Mesodermal cell (in vitro differentiated cells): ENCODE results near the gene PPP2R5A.
"Not testable (repeated sequence)": the region's sequence is repeated elsewhere in the genome, so short reads cannot be mapped to it uniquely, and the experiment has no call there.

Experiments
- H3K27ac ChIP-seq: 2 replicates; pipeline ENCODE4 v1.7.0; 2013; ENCODE audit warnings: mild to moderate bottlenecking, low read depth, low read length, moderate library complexity; ENCODE audit not compliant: severe bottlenecking
- H3K36me3 ChIP-seq: 2 replicates; pipeline ENCODE4 v1.7.1; 2013; ENCODE audit warnings: mild to moderate bottlenecking, low read length, moderate library complexity; ENCODE audit not compliant: control insufficient read depth, insufficient read depth
- H3K4me1 ChIP-seq: one replicate; pipeline ENCODE4 v1.7.1; 2013; ENCODE audit warnings: mild to moderate bottlenecking, low read length; ENCODE audit not compliant: insufficient read depth, control insufficient read depth, poor library complexity, severe bottlenecking
- H3K4me3 ChIP-seq: 2 replicates; pipeline ENCODE4 v1.7.0; 2013; ENCODE audit warnings: low read length, control low read depth, mild to moderate bottlenecking; ENCODE audit not compliant: insufficient read depth, poor library complexity, severe bottlenecking; ENCODE audit errors: extremely low read depth
- H3K9me3 ChIP-seq: 2 replicates; pipeline ENCODE4 v1.7.1; 2013; ENCODE audit warnings: mild to moderate bottlenecking, low read length, moderate library complexity; ENCODE audit not compliant: control insufficient read depth
- WGBS, 2 experiments: methylation state at CpG; one replicate each; pipeline ENCODE4 v1.1.5; 2013; ENCODE audit warnings: missing lambda C conversion rate in 2 of 2; ENCODE audit not compliant: insufficient coverage in 2 of 2; 5-methylcytosine and 5-hydroxymethylcytosine counted together

The PPP2R5A gene

GRCh38 chr1:212297338-212297737 lies 12.1 kb downstream of the PPP2R5A start:
- Histone ChIP-seq H3K36me3 (no peaks in the 10 kb centered on the region), H3K9me3 (no peaks in the 10 kb centered on the region), H3K27ac (no peak overlapping the region), H3K4me1 (no peaks in the 10 kb centered on the region), H3K4me3 (no peak overlapping the region)
- 86 to 100% methylated on average over 4 to 5 of the region's 6 CpGs for WGBS, 2 experiments

GRCh38 chr1:212301580-212301979 lies 16.4 kb downstream of the PPP2R5A start:
- no peak overlapping the region for H3K27ac ChIP-seq
- no peaks in the 10 kb centered on the region for H3K36me3 ChIP-seq
- H3K9me3 ChIP-seq: no peaks in the 10 kb centered on the region
- H3K4me3 ChIP-seq: no peak overlapping the region
- 100% methylated on average over 1 of the region's 1 CpG; no CpG with 5 or more reads in 1 of the 2 experiments for WGBS, 2 experiments
- H3K4me1 ChIP-seq: no peaks in the 10 kb centered on the region

GRCh38 chr1:212302745-212303383 lies 17.7 kb downstream of the PPP2R5A start:
- no peak overlapping the region for H3K4me3 ChIP-seq
- no peak overlapping the region for H3K27ac ChIP-seq
- no peaks in the 10 kb centered on the region for H3K9me3 ChIP-seq
- 93% methylated on average over 3 of the region's 6 CpGs; no CpG with 5 or more reads in 1 of the 2 experiments for WGBS, 2 experiments
- H3K4me1 ChIP-seq: no peaks in the 10 kb centered on the region
- no peaks in the 10 kb centered on the region for H3K36me3 ChIP-seq

DNA sequence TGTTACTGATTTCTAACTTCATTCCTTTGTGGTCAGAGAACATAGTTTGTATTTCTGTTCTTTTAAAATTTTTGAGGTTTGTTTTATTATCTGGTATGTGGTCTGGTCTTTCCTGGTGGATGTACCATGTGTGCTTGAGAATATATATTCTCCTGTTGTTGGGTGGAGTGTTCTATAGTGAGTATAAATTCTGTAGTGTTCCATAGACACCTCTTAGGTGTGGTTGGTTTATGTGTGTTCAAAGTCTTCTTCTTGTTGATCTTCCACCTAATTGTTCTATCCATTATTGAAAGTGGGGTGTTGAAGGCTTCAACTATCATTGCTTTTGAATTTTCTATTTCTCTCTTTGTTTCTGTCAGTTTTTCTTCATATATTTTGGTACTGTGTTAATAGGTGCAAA lies 20.1 kb downstream of the PPP2R5A start:
- Histone ChIP-seq H3K4me1 (no peaks in the 10 kb centered on the region), H3K4me3 (no peak overlapping the region), H3K36me3 (no peaks in the 10 kb centered on the region), H3K27ac (no peak overlapping the region), H3K9me3 (no peaks in the 10 kb centered on the region)

GRCh38 chr1:212305984-212306452 lies 20.8 kb downstream of the PPP2R5A start:
- not testable (repeated sequence) for H3K36me3 ChIP-seq, H3K9me3 ChIP-seq, H3K4me1 ChIP-seq, H3K27ac ChIP-seq, H3K4me3 ChIP-seq
- 83% methylated on average over 1 to 2 of the region's 7 CpGs for WGBS, 2 experiments

DNA sequence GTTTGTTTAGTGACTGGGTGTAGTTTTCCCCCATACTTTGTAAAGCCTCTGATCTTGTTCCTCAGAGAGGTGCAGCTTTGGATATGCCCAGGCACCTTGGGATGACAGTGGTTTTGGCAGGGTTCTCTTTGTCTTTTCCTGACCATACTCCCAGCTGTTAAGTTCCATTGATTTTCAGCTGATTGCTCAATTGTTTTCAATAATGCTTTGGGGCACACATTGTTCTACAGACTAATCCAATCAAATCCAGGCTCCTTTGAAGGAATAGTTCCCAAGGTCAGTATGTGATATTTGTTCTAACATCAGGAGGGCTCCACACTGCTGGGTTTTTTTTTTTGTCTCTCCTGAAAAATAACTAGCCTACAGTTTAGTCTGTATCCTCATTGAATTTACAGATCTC lies 24.8 kb downstream of the PPP2R5A start:
- Histone ChIP-seq H3K4me3 (no peak overlapping the region), H3K36me3 (no peaks in the 10 kb centered on the region), H3K27ac (no peak overlapping the region), H3K4me1 (no peaks in the 10 kb centered on the region), H3K9me3 (no peaks in the 10 kb centered on the region)

- Histone ChIP-seq H3K4me3 (no peak overlapping the region), H3K4me1 (no peaks in the 10 kb centered on the region), H3K27ac (no peak overlapping the region), H3K36me3 (no peaks in the 10 kb centered on the region), H3K9me3 (no peaks in the 10 kb centered on the region)
- WGBS, 2 experiments: 90% methylated on average over 2 to 3 of the region's 3 CpGs
Observed at GRCh38 chr1:212310383-212310782, 25.2 kb downstream of the PPP2R5A start.

DNA sequence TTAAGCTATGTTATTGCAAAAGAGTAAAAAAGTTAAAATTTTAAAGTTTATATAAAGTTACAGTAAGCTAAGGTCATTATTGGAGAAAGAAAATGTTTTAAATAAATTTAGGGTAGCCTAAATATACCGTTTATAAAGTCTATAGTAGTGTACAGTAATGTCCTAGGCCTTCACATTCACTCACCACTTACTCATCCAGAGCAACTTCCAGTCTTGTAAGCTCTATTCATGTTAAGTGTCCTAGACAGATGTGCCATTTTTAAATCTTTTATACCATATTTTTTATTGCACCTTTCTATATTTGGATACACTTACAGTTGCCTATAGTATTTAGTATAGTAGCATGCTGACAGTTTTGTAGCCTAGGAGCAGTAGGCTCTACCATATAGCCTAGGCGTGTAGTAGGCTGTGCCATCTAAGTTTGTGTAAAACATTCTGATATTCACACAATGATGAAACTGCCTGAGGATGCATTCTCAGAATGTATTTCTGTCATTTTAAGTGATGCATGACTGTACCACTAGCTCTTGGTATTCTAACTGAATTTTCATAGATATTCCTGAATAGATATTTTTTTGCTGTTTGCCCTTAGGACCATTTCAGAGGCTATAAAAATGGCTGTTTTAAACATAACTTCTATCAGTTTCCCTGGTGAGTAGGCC lies 26.8 kb downstream of the PPP2R5A start:
- no peaks in the 10 kb centered on the region for H3K9me3 ChIP-seq
- H3K4me3 ChIP-seq: no peak overlapping the region
- no peak overlapping the region for H3K27ac ChIP-seq
- H3K36me3 ChIP-seq: no peaks in the 10 kb centered on the region
- H3K4me1 ChIP-seq: no peaks in the 10 kb centered on the region
- WGBS, 2 experiments: no CpG with 5 or more reads among the region's 2 CpGs

GRCh38 chr1:212313616-212314015 lies 28.4 kb downstream of the PPP2R5A start:
- WGBS, 2 experiments: no CpG with 5 or more reads among the region's 2 CpGs
- H3K4me1 ChIP-seq: no peaks in the 10 kb centered on the region
- H3K27ac ChIP-seq: no peak overlapping the region

GRCh38 chr1:212315184-212315583 lies 30.0 kb downstream of the PPP2R5A start:
- Histone ChIP-seq H3K9me3 (no peaks in the 10 kb centered on the region), H3K27ac (no peak overlapping the region), H3K36me3 (no peaks in the 10 kb centered on the region), H3K4me1 (no peaks in the 10 kb centered on the region), H3K4me3 (no peak overlapping the region)
- no CpG with 5 or more reads among the region's 2 CpGs for WGBS, 2 experiments

More at GRCh38 chr1:212313616-212314015, 28.4 kb downstream of the PPP2R5A start:
- Histone ChIP-seq H3K4me3 (no peak overlapping the region), H3K36me3 (no peaks in the 10 kb centered on the region), H3K9me3 (no peaks in the 10 kb centered on the region)

DNA sequence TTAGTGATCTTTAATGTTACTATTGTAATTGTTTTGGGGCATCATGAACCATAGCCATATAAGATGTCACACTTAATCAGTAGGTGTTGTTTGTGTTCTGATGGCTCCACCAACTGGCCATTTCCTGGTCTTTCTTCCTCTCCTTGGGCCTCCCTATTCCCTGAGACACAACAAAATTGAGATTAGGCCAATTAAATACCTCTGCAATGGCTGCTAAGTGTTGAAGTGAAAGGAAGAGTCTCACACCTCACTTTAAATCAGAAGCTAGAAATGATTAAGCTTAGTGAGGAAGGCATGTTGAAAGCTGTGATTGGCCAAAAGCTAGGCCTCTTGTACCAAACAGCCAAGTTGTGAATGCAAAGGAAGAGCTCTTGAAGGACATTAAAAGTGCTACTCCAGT lies 30.7 kb downstream of the PPP2R5A start:
- Histone ChIP-seq H3K4me1 (no peaks in the 10 kb centered on the region), H3K27ac (no peak overlapping the region), H3K36me3 (no peaks in the 10 kb centered on the region)

More for the DNA sequence above, 30.7 kb downstream of the PPP2R5A start:
- no peak overlapping the region for H3K4me3 ChIP-seq
- no peaks in the 10 kb centered on the region for H3K9me3 ChIP-seq
